Stimulated activated CD4-positive, alpha-beta T cell treated with anti-CD3 and anti-CD28 coated beads, Interleukin-1b, Interleukin-23, amount 100 ng/mL, for 1 hour (primary cell): Measurements from ENCODE around the gene KMT2E.
"Not testable (repeated sequence)": the region's sequence is repeated elsewhere in the genome, so short reads cannot be mapped to it uniquely, and the experiment has no call there.

Experiments used
- DNase-seq, 2 donors: peaks; one replicate each; pipeline ENCODE4 v3.0.0-alpha.2; 2020; ENCODE audit warnings: low read depth in 2 of 2

Gene KMT2E

GRCh38 chr7:105026750-105027149, 12.7 kb downstream of the KMT2E start:
- DNase-seq, result no peak

- no peak for DNase-seq
Observed at GRCh38 chr7:105027176-105027853, 13.3 kb downstream of the KMT2E start.

GRCh38 chr7:105028004-105028403, 14.0 kb downstream of the KMT2E start:
- DNase-seq, result no peak

- DNase-seq, result not testable (repeated sequence)
Observed at GRCh38 chr7:105028941-105029340, 14.9 kb downstream of the KMT2E start.

- no peak for DNase-seq
Observed at GRCh38 chr7:105030447-105030846, 16.4 kb downstream of the KMT2E start.

GRCh38 chr7:105032553-105033214, 18.7 kb downstream of the KMT2E start:
- no peak for DNase-seq

- no peak for DNase-seq
Observed at GRCh38 chr7:105035349-105035748, 21.3 kb downstream of the KMT2E start.

GRCh38 chr7:105036217-105037168, 22.5 kb downstream of the KMT2E start:
- DNase-seq, result no peak

GRCh38 chr7:105037319-105037718, 23.3 kb downstream of the KMT2E start:
- DNase-seq, result no peak

- DNase-seq, result no peak
Observed at GRCh38 chr7:105044449-105045070, 30.6 kb downstream of the KMT2E start.

GRCh38 chr7:105046414-105046813, 32.4 kb downstream of the KMT2E start:
- no peak for DNase-seq

GRCh38 chr7:105047932-105048331, 33.9 kb downstream of the KMT2E start:
- DNase-seq, result no peak

GRCh38 chr7:105050493-105050892, 36.5 kb downstream of the KMT2E start:
- DNase-seq, result no peak

- not testable (repeated sequence) for DNase-seq
Observed at GRCh38 chr7:105050899-105051298, 36.9 kb downstream of the KMT2E start.

GRCh38 chr7:105055084-105055483, 41.1 kb downstream of the KMT2E start:
- no peak for DNase-seq

- DNase-seq, result no peak
Observed at GRCh38 chr7:105055621-105056020, 41.6 kb downstream of the KMT2E start.

GRCh38 chr7:105057472-105057871, 43.5 kb downstream of the KMT2E start:
- DNase-seq, result no peak

GRCh38 chr7:105060437-105060836, 46.4 kb downstream of the KMT2E start:
- DNase-seq, result no peak

GRCh38 chr7:105060923-105061322, 46.9 kb downstream of the KMT2E start:
- DNase-seq, result no peak

- no peak for DNase-seq
Observed at GRCh38 chr7:105065104-105065503, 51.1 kb downstream of the KMT2E start.

GRCh38 chr7:105067691-105068090, 53.7 kb downstream of the KMT2E start:
- DNase-seq, result no peak

GRCh38 chr7:105068886-105069285, 54.9 kb downstream of the KMT2E start:
- no peak for DNase-seq
